SU-DHL-6 (cell line): ENCODE measurements around the gene RARA.
"Not testable (repeated sequence)": the region's sequence is repeated elsewhere in the genome, so short reads cannot be mapped to it uniquely, and the experiment has no call there.

Experiments used
- H2AFZ ChIP-seq: fragments of 200-600 bp; sonication (generic); 2 replicates; pipeline ENCODE4 v1.6.1; 2014; ENCODE audit warnings: low read depth, mild to moderate bottlenecking, moderate library complexity, mixed read lengths, antibody characterized with exemption, low read length; ENCODE audit not compliant: severe bottlenecking
- H3F3A ChIP-seq: fragments of 200-600 bp; shearing (Covaris generic); 2 replicates; pipeline ENCODE4 v1.6.0; 2016; ENCODE audit warnings: antibody characterized with exemption, mild to moderate bottlenecking; ENCODE audit not compliant: insufficient read depth
- H3K27ac ChIP-seq: fragments of 200-600 bp; sonication (generic); 2 replicates; pipeline ENCODE4 v1.5.1; 2016; ENCODE audit warnings: low read depth, mild to moderate bottlenecking, low read length, moderate library complexity, mixed read lengths
- H3K27me3 ChIP-seq: fragments of 200-600 bp; sonication (generic), shearing (Covaris generic); 2 replicates; pipeline ENCODE4 v1.6.0; 2014; ENCODE audit warnings: mild to moderate bottlenecking, low read length
- H3K36me3 ChIP-seq: fragments of 200-600 bp; sonication (generic); 2 replicates; pipeline ENCODE4 v1.6.1; 2014; ENCODE audit warnings: mild to moderate bottlenecking, low read length, mixed read lengths
- H3K4me2 ChIP-seq: fragments of 300-600, 200-600 bp; shearing (Covaris generic), sonication (generic); 2 replicates; pipeline ENCODE4 v1.6.0; 2014; ENCODE audit warnings: low read length, low read depth, mild to moderate bottlenecking; ENCODE audit not compliant: poor library complexity, severe bottlenecking
- H3K4me3 ChIP-seq: fragments of 200-600 bp; sonication (generic); 2 replicates; pipeline ENCODE4 v1.5.1; 2014; ENCODE audit warnings: antibody characterized with exemption, low read length, mild to moderate bottlenecking, mixed read lengths; ENCODE audit not compliant: insufficient read depth, poor library complexity, severe bottlenecking
- H3K79me2 ChIP-seq: fragments of 200-600 bp; sonication (generic); 2 replicates; pipeline ENCODE4 v1.6.1; 2014; ENCODE audit warnings: mild to moderate bottlenecking, low read length, moderate library complexity; ENCODE audit not compliant: insufficient read depth
- H3K9ac ChIP-seq: fragments of 200-600 bp; sonication (generic); 2 replicates; pipeline ENCODE4 v1.7.0; 2014; ENCODE audit warnings: mild to moderate bottlenecking, low read length
- H3K9me2 ChIP-seq: fragments of 200-600 bp; sonication (generic); replicated peaks from 2 replicates; pipeline ENCODE4 v1.6.1; 2014; ENCODE audit warnings: low read length; ENCODE audit not compliant: insufficient read depth
- H3K9me3 ChIP-seq: fragments of 200-600 bp; sonication (generic); 2 replicates; pipeline ENCODE4 v1.6.1; 2014; ENCODE audit warnings: low read length, mixed read lengths; ENCODE audit not compliant: insufficient read depth
- H4K20me1 ChIP-seq: fragments of 200-600 bp; sonication (generic); 2 replicates; pipeline ENCODE4 v1.6.1; 2014; ENCODE audit warnings: low read depth, mild to moderate bottlenecking, antibody characterized with exemption, low read length, moderate library complexity, mixed read lengths
- EZH2phosphoT487 ChIP-seq: fragments of 200-600 bp; sonication (generic), shearing (Covaris generic); conservative IDR thresholded peaks from 2 replicates; pipeline ENCODE4 v1.6.1; 2018; ENCODE audit warnings: mild to moderate bottlenecking, antibody characterized with exemption, low read length, moderate library complexity, mixed read lengths
- TF ChIP-seq, protein P1 (sequence below): fragments of 200-600 bp; sonication (generic); IDR thresholded peaks from one replicate; pipeline ENCODE4 v1.5.1; 2017; ENCODE audit warnings: antibody characterized with exemption, mild to moderate bottlenecking, low read length, moderate library complexity; ENCODE audit not compliant: insufficient read depth, poor library complexity, severe bottlenecking

RARA gene

GRCh38 chr17:40374821-40375498 lies 66.0 kb downstream of the RARA start:
- no peak for TF ChIP-seq EZH2phosphoT487
- TF ChIP-seq, protein P1, sequence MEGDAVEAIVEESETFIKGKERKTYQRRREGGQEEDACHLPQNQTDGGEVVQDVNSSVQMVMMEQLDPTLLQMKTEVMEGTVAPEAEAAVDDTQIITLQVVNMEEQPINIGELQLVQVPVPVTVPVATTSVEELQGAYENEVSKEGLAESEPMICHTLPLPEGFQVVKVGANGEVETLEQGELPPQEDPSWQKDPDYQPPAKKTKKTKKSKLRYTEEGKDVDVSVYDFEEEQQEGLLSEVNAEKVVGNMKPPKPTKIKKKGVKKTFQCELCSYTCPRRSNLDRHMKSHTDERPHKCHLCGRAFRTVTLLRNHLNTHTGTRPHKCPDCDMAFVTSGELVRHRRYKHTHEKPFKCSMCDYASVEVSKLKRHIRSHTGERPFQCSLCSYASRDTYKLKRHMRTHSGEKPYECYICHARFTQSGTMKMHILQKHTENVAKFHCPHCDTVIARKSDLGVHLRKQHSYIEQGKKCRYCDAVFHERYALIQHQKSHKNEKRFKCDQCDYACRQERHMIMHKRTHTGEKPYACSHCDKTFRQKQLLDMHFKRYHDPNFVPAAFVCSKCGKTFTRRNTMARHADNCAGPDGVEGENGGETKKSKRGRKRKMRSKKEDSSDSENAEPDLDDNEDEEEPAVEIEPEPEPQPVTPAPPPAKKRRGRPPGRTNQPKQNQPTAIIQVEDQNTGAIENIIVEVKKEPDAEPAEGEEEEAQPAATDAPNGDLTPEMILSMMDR: no peak

GRCh38 chr17:40375786-40376185 lies 66.8 kb downstream of the RARA start:
- not testable (repeated sequence) for H3K36me3 ChIP-seq, H3F3A ChIP-seq, H3K9me3 ChIP-seq, H3K27me3 ChIP-seq, H2AFZ ChIP-seq, H3K9ac ChIP-seq, H3K9me2 ChIP-seq, H3K27ac ChIP-seq, H3K4me3 ChIP-seq, H3K79me2 ChIP-seq, H3K4me2 ChIP-seq, H4K20me1 ChIP-seq

More at GRCh38 chr17:40374821-40375498, 66.0 kb downstream of the RARA start:
- Histone ChIP-seq H3F3A (no peaks in the 10 kb centered on the region; the same call in 1 of the 2 replicates), H3K9me2 (no peaks in the 10 kb centered on the region), H3K79me2 (no peaks in the 10 kb centered on the region), H3K4me2 (no peak overlapping the region), H3K27ac (no peak overlapping the region), H3K36me3 (no peaks in the 10 kb centered on the region), H4K20me1 (no peaks in the 10 kb centered on the region), H3K27me3 (no peaks in the 10 kb centered on the region), H2AFZ (no peak overlapping the region), H3K4me3 (no peak overlapping the region), H3K9ac (no peak overlapping the region), H3K9me3 (no peaks in the 10 kb centered on the region)

GRCh38 chr17:40376541-40376940 lies 67.6 kb downstream of the RARA start:
- not testable (repeated sequence) for H3K27ac ChIP-seq, H3K27me3 ChIP-seq, H3K9me3 ChIP-seq, H4K20me1 ChIP-seq, H3K4me2 ChIP-seq, H3K9me2 ChIP-seq, H3K9ac ChIP-seq, H2AFZ ChIP-seq, H3K4me3 ChIP-seq, H3F3A ChIP-seq, H3K36me3 ChIP-seq, H3K79me2 ChIP-seq

- H4K20me1 ChIP-seq: no peaks in the 10 kb centered on the region
- H3K4me2 ChIP-seq: no peak overlapping the region
- no peak overlapping the region for H2AFZ ChIP-seq
- H3K36me3 ChIP-seq: no peaks in the 10 kb centered on the region
- H3K9ac ChIP-seq: no peak overlapping the region
- no peaks in the 10 kb centered on the region for H3K79me2 ChIP-seq
- no peak overlapping the region for H3K4me3 ChIP-seq
- no peaks in the 10 kb centered on the region for H3K27me3 ChIP-seq
- H3K9me2 ChIP-seq: no peaks in the 10 kb centered on the region
- no peaks in the 10 kb centered on the region; the same call in 1 of the 2 replicates for H3F3A ChIP-seq
- TF ChIP-seq, protein P1: no peak
- no peak for TF ChIP-seq EZH2phosphoT487
- no peaks in the 10 kb centered on the region for H3K9me3 ChIP-seq
- no peak overlapping the region for H3K27ac ChIP-seq
Measured at GRCh38 chr17:40377832-40378231, 68.9 kb downstream of the RARA start.
